LNCaP clone FGC (cell line): ENCODE measurements around the gene PLCG2.
"Not testable (repeated sequence)": the region's sequence is repeated elsewhere in the genome, so short reads cannot be mapped to it uniquely, and the experiment has no call there.

Source experiments
- DNase-seq: peaks from one replicate; pipeline ENCODE4 v3.0.0-alpha.2; 2011; ENCODE audit warnings: low read depth
- H3K4me3 ChIP-seq: 2 replicates; pipeline ENCODE4 v1.5.1; 2011; ENCODE audit warnings: mild to moderate bottlenecking, low read depth, low read length, control low read depth
- CTCF ChIP-seq: IDR thresholded peaks from 2 replicates; pipeline ENCODE4 v1.5.1; 2012; ENCODE audit warnings: mild to moderate bottlenecking; ENCODE audit not compliant: control insufficient read depth, insufficient read depth; ENCODE audit errors: extremely low read depth

The PLCG2 gene

GRCh38 chr16:81734632-81735434 lies 44.3 kb upstream of the PLCG2 start:
- TF ChIP-seq CTCF, result no peak
- DNase-seq, result no peak

DNA sequence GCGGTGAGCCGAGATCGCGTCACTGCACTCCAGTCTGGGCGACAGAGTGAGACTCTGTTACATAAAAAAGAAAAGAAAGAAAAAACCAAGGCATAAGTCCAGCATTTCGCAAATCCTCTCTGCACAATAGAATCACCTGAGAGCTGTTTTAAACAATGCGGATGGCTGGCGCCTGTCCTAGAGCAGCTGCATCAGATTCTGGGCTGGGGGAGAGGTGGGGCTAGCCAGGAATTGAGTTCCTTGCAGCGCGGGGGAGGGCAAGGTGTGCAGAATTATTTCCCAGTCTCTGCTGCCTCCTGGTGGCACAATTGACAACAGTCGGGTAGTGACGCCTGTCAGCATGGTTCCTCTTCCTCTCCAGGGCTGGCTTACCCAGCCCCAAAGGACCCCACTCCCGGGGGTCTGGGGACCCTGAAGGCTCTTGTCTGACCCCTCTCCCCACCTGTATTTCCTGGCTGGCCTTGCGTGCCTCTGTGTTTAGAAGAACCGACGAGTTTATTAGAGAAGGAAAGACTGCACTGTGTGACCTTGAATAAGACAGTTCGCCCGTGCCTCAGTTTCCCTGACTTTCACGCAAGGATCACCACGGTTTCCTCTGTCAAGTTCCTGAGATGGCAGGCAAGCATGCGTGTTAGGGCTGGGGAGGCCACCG lies 41.1 kb upstream of the PLCG2 start:
- peak; percentile 58 for DNase-seq
- peak overlapping the region; percentile 27; the same call in 1 of the 2 replicates for H3K4me3 ChIP-seq
- peak; percentile 93 for TF ChIP-seq CTCF

More at GRCh38 chr16:81734632-81735434, 44.3 kb upstream of the PLCG2 start:
- H3K4me3 ChIP-seq, result no peak overlapping the region

GRCh38 chr16:81738783-81739496 lies 40.2 kb upstream of the PLCG2 start:
- no peak for DNase-seq
- no peak for TF ChIP-seq CTCF
- H3K4me3 ChIP-seq, result no peak overlapping the region

DNA sequence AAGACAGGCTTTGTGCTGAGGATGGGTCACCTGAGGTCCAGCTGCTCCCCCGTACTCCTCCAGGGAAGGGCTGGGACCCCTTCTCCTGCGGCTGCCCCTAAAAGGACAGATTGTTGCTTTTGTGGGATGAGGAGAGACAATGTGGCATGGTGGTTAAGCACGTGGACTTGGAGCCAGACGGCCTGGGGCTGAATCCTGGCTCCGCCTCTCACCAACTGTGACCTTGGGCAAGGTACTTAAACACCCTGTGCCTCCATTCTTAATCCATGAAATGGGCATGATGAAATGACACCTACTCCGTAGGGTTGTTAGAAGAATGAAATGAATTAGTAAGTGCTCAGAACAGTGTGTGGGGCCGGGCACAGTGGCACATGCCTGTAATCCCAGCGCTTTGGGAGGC lies 39.6 kb upstream of the PLCG2 start:
- no peak for TF ChIP-seq CTCF
- no peak overlapping the region for H3K4me3 ChIP-seq

DNA sequence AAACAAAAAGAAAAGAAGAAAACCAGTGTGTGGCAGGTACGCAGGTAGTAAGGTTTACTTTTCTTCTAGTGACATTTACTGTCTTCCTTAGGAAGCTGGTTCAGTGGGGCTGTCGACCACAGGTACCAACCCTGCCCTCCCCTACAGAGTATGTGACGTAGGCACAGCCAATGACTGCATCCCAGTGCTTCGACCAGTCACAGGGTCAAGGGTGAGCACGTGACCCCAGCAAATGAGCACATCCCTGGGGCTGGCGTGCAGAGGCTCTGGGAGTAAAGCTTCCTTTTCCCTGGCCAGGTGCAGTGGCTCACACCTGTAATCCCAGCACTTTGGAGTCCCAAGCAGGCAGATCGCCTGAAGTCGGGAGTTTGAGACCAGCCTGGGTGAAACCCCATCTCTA lies 38.9 kb upstream of the PLCG2 start:
- H3K4me3 ChIP-seq, result no peak overlapping the region
- DNase-seq, result no peak
- no peak for TF ChIP-seq CTCF

More for the DNA sequence above, 39.6 kb upstream of the PLCG2 start:
- DNase-seq, result no peak

GRCh38 chr16:81741430-81741770 lies 37.7 kb upstream of the PLCG2 start:
- not testable (repeated sequence) for DNase-seq, H3K4me3 ChIP-seq

GRCh38 chr16:81744385-81744784 lies 34.7 kb upstream of the PLCG2 start:
- H3K4me3 ChIP-seq, result no peak overlapping the region
- no peak for DNase-seq
- TF ChIP-seq CTCF, result no peak
